Effector CD8-positive, alpha-beta T cell (primary cell): Measurements from ENCODE around the gene HM13.
"Not testable (repeated sequence)": the region's sequence is repeated elsewhere in the genome, so short reads cannot be mapped to it uniquely, and the experiment has no call there.

Experiments
- DNase-seq: peaks from one replicate; lab custom pipeline; 2025; lab: John Stamatoyannopoulos, UW

HM13 gene

GRCh38 chr20:31587545-31588389 lies 73.5 kb downstream of the HM13 start:
- no peak for DNase-seq

GRCh38 chr20:31590717-31591225 lies 76.5 kb downstream of the HM13 start:
- no peak for DNase-seq

DNA sequence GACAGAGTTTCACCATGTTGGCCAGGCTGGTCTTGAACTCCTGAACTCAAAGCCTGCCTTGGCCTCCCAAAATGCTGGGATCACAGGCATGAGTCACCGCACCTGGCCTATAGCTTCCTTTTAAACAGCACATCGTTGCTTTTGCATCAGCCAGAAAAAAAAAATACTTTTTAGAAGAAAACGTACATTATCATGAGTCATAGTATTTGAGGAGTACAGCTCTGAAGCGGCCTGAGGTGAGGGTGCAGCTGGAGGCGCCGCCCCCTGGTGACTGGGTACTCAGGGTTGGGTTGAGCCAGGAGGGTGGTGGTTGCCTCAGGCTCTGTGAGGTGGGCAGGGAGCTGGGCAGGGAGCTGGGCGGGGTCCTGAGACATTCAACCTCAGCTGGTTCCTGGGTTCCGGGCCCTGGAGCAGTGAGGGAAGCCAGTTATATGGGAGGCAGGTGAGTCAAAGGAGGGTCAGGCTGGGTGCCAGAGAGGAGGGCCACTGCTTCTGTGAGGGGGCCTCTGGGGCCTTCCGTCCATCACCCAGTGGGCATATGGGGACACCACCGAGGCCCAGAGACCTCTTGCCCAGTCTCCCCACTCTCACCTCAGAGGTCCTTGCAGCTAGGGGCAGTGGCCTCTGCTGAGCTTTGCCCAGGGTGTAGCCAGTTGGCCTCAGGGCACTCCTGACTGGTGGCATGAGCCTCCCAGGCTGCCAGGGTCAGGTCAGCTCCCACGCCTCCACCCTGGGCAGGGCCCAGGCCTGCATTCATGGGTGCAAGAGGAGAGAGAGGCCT lies 79.2 kb downstream of the HM13 start:
- no peak for DNase-seq

GRCh38 chr20:31594002-31594557 lies 79.8 kb downstream of the HM13 start:
- no peak for DNase-seq

- no peak for DNase-seq
These were observed 80.5 kb downstream of the HM13 start for GRCh38 chr20:31594558-31595379.

DNA sequence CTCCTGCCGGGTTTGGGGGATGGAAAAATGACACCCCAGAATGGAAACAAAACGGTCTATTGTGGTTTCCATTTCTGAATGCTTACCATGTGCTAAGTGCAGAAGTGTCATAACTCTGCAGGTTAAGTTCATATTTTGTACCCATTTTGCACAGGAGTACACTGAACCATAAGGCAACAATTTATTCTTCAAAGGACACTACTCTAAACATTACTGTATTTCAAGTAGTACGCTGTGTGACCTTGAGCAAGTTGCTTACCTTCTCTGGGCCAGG lies 81.1 kb downstream of the HM13 start:
- DNase-seq = no peak

DNA sequence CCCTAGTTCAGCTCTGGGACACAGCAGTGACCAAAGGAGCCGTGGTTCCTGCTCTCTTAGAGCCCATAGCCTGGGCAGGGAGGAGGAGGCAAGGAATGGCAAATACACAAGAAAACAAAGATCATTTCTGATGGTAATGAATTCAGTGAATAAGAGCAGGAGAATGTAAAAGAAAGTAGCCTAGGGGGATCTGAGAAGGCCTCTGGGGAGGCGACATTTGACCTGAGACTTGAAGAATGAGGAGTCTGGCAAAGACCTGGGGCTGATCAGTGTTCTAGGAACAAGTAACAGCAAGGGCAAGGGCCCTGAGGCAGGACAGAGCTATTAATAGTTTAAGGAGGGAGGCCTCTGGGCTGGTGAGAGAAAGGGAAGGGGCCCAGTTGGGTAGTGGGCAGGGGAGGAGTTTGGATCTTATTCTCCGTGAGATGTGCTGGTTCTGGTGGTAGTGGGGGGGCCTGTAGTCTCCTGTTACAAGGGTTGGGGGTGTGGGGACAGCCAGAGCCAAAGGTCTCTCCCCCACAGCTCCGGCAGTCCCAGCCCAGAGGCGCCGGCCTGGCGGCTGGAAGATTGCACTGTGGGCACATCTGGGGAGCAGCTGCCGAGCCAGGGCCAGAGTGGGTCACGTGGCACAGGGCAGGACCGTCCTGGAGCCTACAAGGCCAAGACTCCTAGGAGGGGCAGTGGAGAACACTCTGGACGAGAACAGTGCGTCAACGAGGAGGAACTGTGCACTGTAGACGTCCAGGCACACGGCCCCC lies 81.6 kb downstream of the HM13 start:
- no peak for DNase-seq

GRCh38 chr20:31596412-31596715 lies 82.1 kb downstream of the HM13 start:
- DNase-seq = not testable (repeated sequence)

DNA sequence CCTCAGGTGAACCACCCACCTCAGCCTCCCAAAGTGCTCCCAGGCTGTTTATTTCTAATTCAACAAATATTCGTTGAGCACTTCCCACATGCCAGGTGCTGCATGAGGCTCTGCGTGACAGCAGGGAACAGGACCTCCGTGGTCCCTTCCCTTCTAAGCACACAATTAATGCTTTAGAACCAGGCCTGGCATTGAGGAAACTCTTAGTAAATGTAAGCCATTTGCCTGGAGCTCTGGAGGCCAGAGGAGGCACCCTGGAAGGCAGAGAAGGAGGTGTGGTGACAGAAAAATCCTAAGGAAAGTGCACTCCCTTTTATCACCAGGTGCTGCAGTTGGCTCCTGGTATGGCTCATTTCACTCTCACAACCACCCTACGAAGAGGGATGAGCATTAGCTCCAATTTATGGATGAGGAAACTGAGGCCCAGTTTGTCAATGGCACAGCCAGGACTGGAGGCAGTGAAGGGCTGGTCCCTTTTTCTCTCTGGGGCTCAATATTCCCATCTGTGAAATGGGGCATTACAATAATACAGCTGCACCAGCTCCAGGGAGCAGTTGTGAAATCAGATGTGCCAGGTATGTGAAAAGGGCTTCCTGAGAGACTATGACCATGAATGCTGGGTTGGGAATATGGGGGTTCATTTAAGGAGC lies 82.7 kb downstream of the HM13 start:
- DNase-seq = no peak

GRCh38 chr20:31597481-31597855 lies 83.2 kb downstream of the HM13 start:
- no peak for DNase-seq

DNA sequence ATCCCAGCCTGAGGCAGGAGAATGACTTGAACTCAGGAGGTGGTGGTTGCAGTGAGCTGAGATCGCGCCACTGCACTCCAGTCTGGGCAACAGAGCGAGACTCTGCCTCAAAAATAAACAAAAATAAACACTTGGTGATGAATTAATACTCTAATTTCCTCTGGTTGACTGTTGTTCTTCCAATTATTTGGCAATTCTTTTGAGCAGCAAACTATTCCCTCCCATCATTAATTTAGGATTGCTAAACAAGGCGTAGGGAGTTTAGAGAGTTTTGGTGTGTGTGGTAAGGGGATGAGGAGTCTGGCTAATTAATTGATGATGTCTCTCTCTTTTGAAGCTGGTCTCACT lies 88.2 kb downstream of the HM13 start:
- DNase-seq = no peak

DNA sequence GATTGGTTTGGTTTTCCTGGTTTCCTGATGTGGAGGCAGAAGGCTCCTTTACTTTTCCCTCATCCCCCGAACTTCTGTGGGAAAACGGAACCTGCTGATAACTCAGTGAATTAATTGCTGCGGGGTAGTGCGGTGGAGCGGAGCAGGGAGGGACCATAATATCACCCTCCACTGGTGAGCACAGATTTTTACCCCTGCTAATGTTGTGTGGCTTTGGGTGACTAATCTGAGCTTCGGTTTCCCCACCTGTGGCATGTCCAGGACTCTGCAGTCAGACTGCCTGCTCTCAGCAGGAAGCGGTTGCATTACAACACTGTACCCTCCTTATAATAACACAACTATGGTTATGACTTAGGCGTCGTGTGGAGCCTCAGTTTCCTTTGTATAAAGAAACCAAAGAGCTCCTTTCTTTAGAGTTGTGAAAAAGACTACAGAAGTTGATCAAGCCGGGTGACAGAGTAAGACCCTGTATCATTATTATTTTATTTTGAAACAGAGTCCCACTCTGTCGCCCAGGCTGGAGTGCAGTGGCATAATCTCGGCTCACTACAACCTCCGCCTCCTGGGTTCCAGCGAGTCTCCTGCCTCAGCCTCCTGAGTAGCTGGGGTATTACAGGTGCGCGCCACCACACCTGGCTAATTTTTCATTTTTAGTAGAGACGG lies 88.7 kb downstream of the HM13 start:
- no peak for DNase-seq

DNA sequence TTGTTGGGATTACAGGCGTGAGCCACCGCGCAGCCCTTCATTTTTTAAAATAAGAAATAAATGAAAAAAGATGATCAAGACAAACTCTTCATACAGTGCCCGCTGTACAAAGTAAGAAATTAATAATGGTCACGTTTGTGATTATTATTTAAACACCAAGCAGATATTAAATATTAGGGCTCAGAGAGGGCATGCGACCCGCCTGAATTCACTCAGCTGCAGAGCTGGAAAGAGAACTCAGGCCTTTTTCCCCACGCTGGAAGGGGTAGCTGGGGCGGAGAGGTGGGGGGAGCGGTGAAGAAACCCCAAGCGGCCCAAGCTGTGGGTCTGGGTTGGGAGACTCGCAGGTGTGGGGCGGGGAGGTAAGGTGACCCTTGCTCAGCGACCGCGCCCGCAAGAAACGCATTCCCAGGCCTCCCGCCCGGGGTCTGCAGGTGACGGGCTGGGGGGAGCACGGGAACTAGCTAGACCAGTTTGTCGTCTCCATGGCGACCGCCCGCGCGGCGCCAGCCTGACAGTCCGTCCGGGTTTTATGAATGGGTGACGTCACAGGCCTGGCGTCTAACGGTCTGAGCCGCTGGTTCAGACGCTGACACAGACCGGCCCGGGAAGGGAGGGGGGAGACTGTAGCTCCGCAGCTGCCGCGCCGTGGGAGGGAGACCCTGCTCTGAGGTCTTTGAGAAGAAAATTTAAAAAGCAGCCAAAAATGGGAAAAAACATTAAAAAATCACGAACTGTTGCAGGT lies 89.8 kb downstream of the HM13 start:
- DNase-seq = peak; percentile 74

DNA sequence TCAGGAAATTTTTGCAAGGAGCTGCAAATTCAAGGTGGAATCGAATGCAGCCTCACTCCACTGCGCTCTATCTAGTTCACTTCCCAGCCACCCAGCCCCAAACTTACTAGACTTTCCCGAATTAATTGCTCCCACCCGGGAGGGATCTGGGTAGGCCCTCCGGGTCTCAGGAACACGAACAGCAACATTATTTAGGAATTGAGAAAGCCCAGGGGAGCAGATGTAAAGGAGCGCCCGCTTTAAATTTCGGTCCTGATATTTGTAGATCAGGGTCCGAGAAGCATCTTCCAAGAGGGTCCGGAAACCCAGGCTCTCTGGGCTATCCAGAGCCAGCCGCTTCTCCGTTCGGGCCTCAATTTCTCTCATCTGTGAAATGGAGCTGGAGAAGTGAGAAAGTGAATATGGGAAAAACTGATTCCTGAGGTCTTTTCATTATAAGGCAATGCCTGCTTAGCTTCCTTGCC lies 90.4 kb downstream of the HM13 start:
- DNase-seq = no peak

- DNase-seq = peak; percentile 83
These were observed 91.0 kb downstream of the HM13 start, which contains the start of gene ID1 for GRCh38 chr20:31605031-31605901. ID1 (plus strand) TSS chr20:31605289; CDS start chr20:31605388, 99 bp downstream.

DNA sequence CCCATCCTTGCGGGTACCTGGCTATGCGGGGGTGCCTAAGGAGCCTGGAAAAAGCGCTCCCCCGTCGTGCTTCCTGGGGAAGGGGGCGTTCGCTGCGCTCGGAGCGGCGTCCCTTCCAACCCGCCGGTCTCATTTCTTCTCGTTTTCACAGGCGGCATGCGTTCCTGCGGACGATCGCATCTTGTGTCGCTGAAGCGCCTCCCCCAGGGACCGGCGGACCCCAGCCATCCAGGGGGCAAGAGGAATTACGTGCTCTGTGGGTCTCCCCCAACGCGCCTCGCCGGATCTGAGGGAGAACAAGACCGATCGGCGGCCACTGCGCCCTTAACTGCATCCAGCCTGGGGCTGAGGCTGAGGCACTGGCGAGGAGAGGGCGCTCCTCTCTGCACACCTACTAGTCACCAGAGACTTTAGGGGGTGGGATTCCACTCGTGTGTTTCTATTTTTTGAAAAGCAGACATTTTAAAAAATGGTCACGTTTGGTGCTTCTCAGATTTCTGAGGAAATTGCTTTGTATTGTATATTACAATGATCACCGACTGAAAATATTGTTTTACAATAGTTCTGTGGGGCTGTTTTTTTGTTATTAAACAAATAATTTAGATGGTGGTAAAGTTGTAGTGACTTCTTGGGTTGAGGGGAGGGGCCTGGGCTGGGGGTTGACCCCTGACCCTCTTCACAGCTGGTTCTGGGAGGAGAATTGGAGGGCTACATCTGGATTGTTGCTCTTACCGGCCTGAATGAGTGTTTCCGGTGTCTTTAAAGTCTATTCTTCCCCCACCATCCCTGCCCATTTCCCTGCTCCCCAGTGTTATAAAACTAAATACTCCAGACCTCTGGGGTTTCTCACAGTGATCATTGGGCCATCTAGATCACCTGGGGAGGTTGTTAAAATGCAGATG lies 91.9 kb downstream of the HM13 start:
- DNase-seq = no peak

DNA sequence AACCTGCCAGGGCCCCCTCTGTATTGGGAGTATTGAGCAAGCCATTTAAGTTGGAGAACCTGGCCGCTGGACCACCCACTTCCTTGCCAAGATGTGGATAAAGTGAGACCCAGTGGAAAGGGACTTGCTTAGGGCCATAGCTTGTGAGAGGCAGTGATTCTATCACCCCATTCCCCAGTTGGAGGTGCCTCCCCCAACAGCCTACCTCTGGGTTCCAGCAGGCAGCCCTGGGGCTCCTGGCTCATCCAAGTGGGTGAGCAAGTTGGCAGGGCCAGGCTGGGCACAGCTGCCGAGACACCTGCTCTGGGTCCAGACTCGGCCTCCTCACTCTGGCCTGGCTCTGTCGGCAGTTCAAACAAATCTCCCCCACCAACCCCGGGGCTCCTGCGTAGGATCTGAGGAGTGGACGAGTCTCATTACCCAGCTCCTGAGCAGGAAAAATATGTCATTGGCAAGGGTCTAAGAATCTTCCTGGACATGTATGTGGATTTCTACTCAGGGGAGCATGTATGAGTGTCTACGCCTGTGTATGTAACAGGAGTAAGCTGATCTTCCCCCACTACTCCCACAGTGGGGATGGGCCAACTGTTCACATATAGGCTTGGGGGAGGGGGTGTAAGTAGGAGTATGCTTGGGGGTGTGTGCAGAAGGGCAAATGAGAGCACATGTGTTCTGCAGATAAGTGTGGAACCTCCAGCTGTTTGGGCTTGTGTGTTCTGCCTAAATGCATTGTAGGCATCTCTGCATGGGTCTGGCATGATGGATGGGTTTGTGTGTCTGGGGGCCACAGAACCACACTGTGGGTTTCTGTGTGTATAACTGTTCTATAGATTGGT lies 92.8 kb downstream of the HM13 start:
- no peak for DNase-seq
